Smooth muscle cell (in vitro differentiated cells): ENCODE results near the gene SCLY. TPM values are rescaled to one million over a fixed set of nuclear protein-coding genes. Genes with fewer than 3 reads are reported as not detected.

Experiments
- DNase-seq: peaks from one replicate; lab custom pipeline; 2025; ENCODE audit not compliant: unreplicated experiment; lab: John Stamatoyannopoulos, UW
- H2AFZ ChIP-seq: fragments of 200-600 bp; sonication (generic); 2 replicates; pipeline ENCODE4 v1.6.0; 2016; ENCODE audit warnings: antibody characterized with exemption, low read depth, mild to moderate bottlenecking
- H3F3A ChIP-seq: fragments of 200-600 bp; sonication (generic); 2 replicates; pipeline ENCODE4 v1.6.0; 2017; ENCODE audit warnings: antibody characterized with exemption, low read depth
- H3K27ac ChIP-seq: fragments of 200-600 bp; sonication (generic); 2 replicates; pipeline ENCODE4 v1.5.1; 2016; ENCODE audit warnings: low read depth, mild to moderate bottlenecking
- H3K27me3 ChIP-seq: fragments of 200-600 bp; sonication (generic); 2 replicates; pipeline ENCODE4 v1.6.1; 2016; ENCODE audit warnings: low read depth, mild to moderate bottlenecking
- H3K36me3 ChIP-seq: fragments of 200-600 bp; sonication (generic); 2 replicates; pipeline ENCODE4 v1.5.1; 2016; ENCODE audit warnings: low read depth
- H3K4me1 ChIP-seq: fragments of 200-600 bp; sonication (generic); 2 replicates; pipeline ENCODE4 v1.5.1; 2016; ENCODE audit warnings: low read depth
- H3K4me2 ChIP-seq: fragments of 200-600 bp; sonication (generic); 2 replicates; pipeline ENCODE4 v1.6.0; 2016; ENCODE audit warnings: mild to moderate bottlenecking
- H3K4me3 ChIP-seq: fragments of 200-600 bp; sonication (generic); 2 replicates; pipeline ENCODE4 v1.5.1; 2016; ENCODE audit warnings: mild to moderate bottlenecking
- H3K79me2 ChIP-seq: fragments of 200-600 bp; sonication (generic); 2 replicates; pipeline ENCODE4 v1.6.0; 2016; ENCODE audit warnings: low read depth, mild to moderate bottlenecking
- H3K9ac ChIP-seq: fragments of 200-600 bp; sonication (generic); 2 replicates; pipeline ENCODE4 v1.6.0; 2016; ENCODE audit warnings: low read depth
- H3K9me3 ChIP-seq: fragments of 200-600 bp; sonication (generic); replicated peaks from 2 replicates; pipeline ENCODE4 v1.5.1; 2016; ENCODE audit warnings: low read depth
- H4K20me1 ChIP-seq: fragments of 200-600 bp; sonication (generic); 2 replicates; pipeline ENCODE4 v1.6.0; 2016; ENCODE audit warnings: low read depth
- CTCF ChIP-seq: fragments of 200-600 bp; sonication (generic); IDR thresholded peaks from 2 replicates; pipeline ENCODE4 v1.5.1; 2017; ENCODE audit warnings: borderline replicate concordance, mild to moderate bottlenecking, antibody characterized with exemption; ENCODE audit not compliant: insufficient read depth, poor library complexity, severe bottlenecking
- WGBS: methylation state at CpG from one replicate; pipeline ENCODE4 v1.1.7; 2016; ENCODE audit warnings: low lambda C conversion rate; 5-methylcytosine and 5-hydroxymethylcytosine counted together
- polyA plus RNA-seq: library from polyadenylated mRNA; unstranded; fragments of >200 nt; fragmentation: Nextera tagmentation; extraction: Ambion mirVana; gene quantifications from 2 replicates; pipeline ENCODE4 v1.2.1, GENCODE V29; 2016
- total RNA-seq: library from RNA; depleted of rRNA; stranded (reverse); fragments of >200 nt; gene quantifications from 2 replicates; pipeline ENCODE4 v1.2.3, GENCODE V29; 2014

The SCLY gene
- total and polyA plus RNA-seq, 2 experiments from 2014 or later, result 7.6 to 12.9 TPM

- TF ChIP-seq CTCF, result no peak
- Histone ChIP-seq H4K20me1 (no peaks in the 10 kb centered on the region), H3K4me1 (no peaks in the 10 kb centered on the region), H3K9ac (no peak overlapping the region), H3K27me3 (no peaks in the 10 kb centered on the region), H3K79me2 (no peaks in the 10 kb centered on the region), H3F3A (no peaks in the 10 kb centered on the region), H3K36me3 (no peaks in the 10 kb centered on the region), H3K4me3 (no peak overlapping the region), H3K9me3 (no peaks in the 10 kb centered on the region), H2AFZ (no peak overlapping the region), H3K27ac (no peak overlapping the region), H3K4me2 (no peak overlapping the region)
- no peak for DNase-seq
- 95% methylated on average over 16 of the region's 16 CpGs for WGBS
These were observed 30.7 kb downstream of the SCLY start for GRCh38 chr2:238091436-238092060.

GRCh38 chr2:238092486-238093035, 31.8 kb downstream of the SCLY start:
- H2AFZ ChIP-seq, result no peak overlapping the region
- TF ChIP-seq CTCF, result no peak
- H3K4me2 ChIP-seq, result no peak overlapping the region
- DNase-seq, result no peak
- no peak overlapping the region for H3K9ac ChIP-seq
- H3K27me3 ChIP-seq, result no peaks in the 10 kb centered on the region
- no peaks in the 10 kb centered on the region for H3K36me3 ChIP-seq
- H3K27ac ChIP-seq, result no peak overlapping the region
- H4K20me1 ChIP-seq, result no peaks in the 10 kb centered on the region
- H3K9me3 ChIP-seq, result no peaks in the 10 kb centered on the region
- no peaks in the 10 kb centered on the region for H3F3A ChIP-seq
- H3K79me2 ChIP-seq, result no peaks in the 10 kb centered on the region
- no peaks in the 10 kb centered on the region for H3K4me1 ChIP-seq
- H3K4me3 ChIP-seq, result no peak overlapping the region
- 99% methylated on average over 12 of the region's 12 CpGs for WGBS

GRCh38 chr2:238093181-238094140, 32.7 kb downstream of the SCLY start:
- 94% methylated on average over 26 of the region's 26 CpGs for WGBS
- Histone ChIP-seq H3K27ac (no peak overlapping the region), H3K4me3 (no peak overlapping the region), H3K79me2 (no peaks in the 10 kb centered on the region), H3K9me3 (no peaks in the 10 kb centered on the region), H3K4me2 (no peak overlapping the region), H3F3A (no peaks in the 10 kb centered on the region), H3K36me3 (no peaks in the 10 kb centered on the region), H3K4me1 (no peaks in the 10 kb centered on the region), H3K9ac (no peak overlapping the region), H2AFZ (no peak overlapping the region), H4K20me1 (no peaks in the 10 kb centered on the region), H3K27me3 (no peaks in the 10 kb centered on the region)
- DNase-seq, result no peak
- TF ChIP-seq CTCF, result no peak
